ENCODE data around the gene EIF3K. TPM values are rescaled to one million over a fixed set of nuclear protein-coding genes. Genes with fewer than 3 reads are reported as not detected.

The EIF3K gene
- total RNA-seq, 1 experiment from 2014 or later, result 414 TPM

GRCh38 chr19:38632476-38633213 lies 13.7 kb downstream of the EIF3K start:
- H4K20me1 ChIP-seq (ENCODE audit: low read length), result no peaks in the 10 kb centered on the region
- no peaks in the 10 kb centered on the region for H3F3A ChIP-seq (ENCODE audit: low read length, unreplicated experiment)
- no peak for DNase-seq
- 0 out of 2 replicates have a peak, but pooled peaks cover 12% of the 10 kb centered on the region for H3K79me2 ChIP-seq (ENCODE audit: low read length)
- ChIA-PET POLR2A (ENCODE audit: unreplicated experiment) (no interaction called here), CTCF (interaction anchor here (0.6 kb wide), 1 partner anchor 230 kb away, joined by 4 read pairs; no protein-coding TSS in a partner anchor)
- H3K4me1 ChIP-seq (ENCODE audit: insufficient read depth, low read length), result peaks cover 19% of the 10 kb centered on the region
- no peak overlapping the region for H3K9ac ChIP-seq (ENCODE audit: low read length)
- TF ChIP-seq EZH2 (IDR thresholded peaks at IDR 0.05; ENCODE audit: low read length, unreplicated experiment) (no peak), EZH2phosphoT487 (IDR thresholded peaks at IDR 0.05; ENCODE audit: borderline replicate concordance, low read length) (no peak), CTCF (conservative IDR thresholded peaks at IDR 0.05; ENCODE audit: low read depth, low read length) (no peak)
- no peak overlapping the region for H3K4me2 ChIP-seq (ENCODE audit: low read length)
- intact Hi-C loops (cut with micrococcal nuclease), result no loop called here
- H3K4me3 ChIP-seq (ENCODE audit: low read length), result no peak overlapping the region
- H3K9me3 ChIP-seq (ENCODE audit: low read length), result no peaks in the 10 kb centered on the region
- H3K27ac ChIP-seq (ENCODE audit: low read length), result no peak overlapping the region
- no peaks in the 10 kb centered on the region for H3K27me3 ChIP-seq (ENCODE audit: low read length)
- H2AFZ ChIP-seq (ENCODE audit: low read length), result no peak overlapping the region
- BruUV-seq (replicated peaks), result TSS peak; percentile 15
- peaks cover 19% of the 10 kb centered on the region for H3K36me3 ChIP-seq (ENCODE audit: low read depth, low read length)
- H3K9me2 ChIP-seq (replicated peaks; ENCODE audit: low read length), result no peaks in the 10 kb centered on the region
- no peak for ATAC-seq

- Histone ChIP-seq H3K4me2 (ENCODE audit: low read length) (no peak overlapping the region), H4K20me1 (ENCODE audit: low read length) (no peaks in the 10 kb centered on the region), H3K79me2 (ENCODE audit: low read length) (0 out of 2 replicates have a peak, but pooled peaks cover 12% of the 10 kb centered on the region), H3K4me3 (ENCODE audit: low read length) (no peak overlapping the region), H2AFZ (ENCODE audit: low read length) (no peak overlapping the region), H3K36me3 (ENCODE audit: low read depth, low read length) (peaks cover 15% of the 10 kb centered on the region), H3K27me3 (ENCODE audit: low read length) (no peaks in the 10 kb centered on the region), H3K9me2 (replicated peaks; ENCODE audit: low read length) (no peaks in the 10 kb centered on the region), H3F3A (ENCODE audit: low read length, unreplicated experiment) (no peaks in the 10 kb centered on the region), H3K9ac (ENCODE audit: low read length) (no peak overlapping the region), H3K4me1 (ENCODE audit: insufficient read depth, low read length) (peaks cover 25% of the 10 kb centered on the region), H3K27ac (ENCODE audit: low read length) (no peak overlapping the region), H3K9me3 (ENCODE audit: low read length) (no peaks in the 10 kb centered on the region)
- POLR2A ChIA-PET (ENCODE audit: unreplicated experiment), result no interaction called here
- ATAC-seq (peak; percentile 27; the same call in 1 of the 2 replicates), DNase-seq (peak; percentile 73)
- TF ChIP-seq EZH2 (IDR thresholded peaks at IDR 0.05; ENCODE audit: low read length, unreplicated experiment), result no peak
- no peak for TF ChIP-seq EZH2phosphoT487 (IDR thresholded peaks at IDR 0.05; ENCODE audit: borderline replicate concordance, low read length)
- peak; percentile 78 for TF ChIP-seq CTCF (conservative IDR thresholded peaks at IDR 0.05; ENCODE audit: low read depth, low read length)
- no TSS peak for BruUV-seq (replicated peaks)
- CTCF ChIA-PET, result interaction anchor here (0.7 to 2.6 kb wide), 4 partner anchors 13 to 232 kb away, joined by 3 to 17 read pairs (median 8); partner anchors contain the start of genes ACTN4, EIF3K and FAM98C
- intact Hi-C loops (cut with micrococcal nuclease), result loop anchor here (1.0 to 5.0 kb wide), 3 partner anchors 90 to 232 kb away; partner anchors contain the start of gene FAM98C
These were observed 15.9 kb downstream of the EIF3K start for GRCh38 chr19:38634757-38635482.

Data from PC-3 (cell line).